Endometrium (tissue), 2 donors: ENCODE measurements around the gene RAD51B.

Source experiments
- FAIRE-seq: peaks from 2 replicates; lab custom pipeline; 2012; peaks lifted over from hg19 to GRCh38; lab: Jason Lieb, UNC
- donor health status: control.
- donor health status: control.

The RAD51B gene

GRCh38 chr14:67835596-67835995, 16.0 kb downstream of the RAD51B start:
- no peak for FAIRE-seq

- peak; percentile 98 for FAIRE-seq
Measured at GRCh38 chr14:67837011-67837624, 17.5 kb downstream of the RAD51B start.

GRCh38 chr14:67846029-67846610, 26.5 kb downstream of the RAD51B start:
- no peak for FAIRE-seq

- no peak for FAIRE-seq
Measured at GRCh38 chr14:67850066-67850830, 30.7 kb downstream of the RAD51B start.

- FAIRE-seq = no peak
Measured at GRCh38 chr14:67851785-67852410, 32.3 kb downstream of the RAD51B start.

- FAIRE-seq = no peak
Measured at GRCh38 chr14:67852926-67853604, 33.5 kb downstream of the RAD51B start.

GRCh38 chr14:67853715-67854114, 34.1 kb downstream of the RAD51B start:
- FAIRE-seq = no peak

- no peak for FAIRE-seq
Measured at GRCh38 chr14:67856827-67857226, 37.2 kb downstream of the RAD51B start.

- no peak for FAIRE-seq
Measured at GRCh38 chr14:67857778-67858350, 38.3 kb downstream of the RAD51B start.

- no peak for FAIRE-seq
Measured at GRCh38 chr14:67859169-67859749, 39.7 kb downstream of the RAD51B start.

GRCh38 chr14:67863223-67863622, 43.6 kb downstream of the RAD51B start:
- no peak for FAIRE-seq

GRCh38 chr14:67875175-67876006, 55.8 kb downstream of the RAD51B start:
- no peak for FAIRE-seq

GRCh38 chr14:67879026-67879425, 59.4 kb downstream of the RAD51B start:
- no peak for FAIRE-seq

GRCh38 chr14:67881225-67881624, 61.6 kb downstream of the RAD51B start:
- no peak for FAIRE-seq

- FAIRE-seq = no peak
Measured at GRCh38 chr14:67882986-67883555, 63.5 kb downstream of the RAD51B start.

- FAIRE-seq = peak; percentile 94
Measured at GRCh38 chr14:67883717-67884116, 64.1 kb downstream of the RAD51B start.

GRCh38 chr14:67886191-67886590, 66.6 kb downstream of the RAD51B start:
- FAIRE-seq = no peak

- no peak for FAIRE-seq
Measured at GRCh38 chr14:67887478-67887877, 67.9 kb downstream of the RAD51B start.

- FAIRE-seq = no peak
Measured at GRCh38 chr14:67889455-67889854, 69.9 kb downstream of the RAD51B start.

- FAIRE-seq = no peak
Measured at GRCh38 chr14:67892466-67893100, 73.0 kb downstream of the RAD51B start.
